Neural cell (in vitro differentiated cells): ENCODE measurements around the gene CDC42BPB. TPM values are rescaled to one million over a fixed set of nuclear protein-coding genes. Genes with fewer than 3 reads are reported as not detected.

Experiments
- H2AFZ ChIP-seq: fragments of 200-600, 300-800 bp; sonication (generic), shearing (Covaris generic); 2 replicates; pipeline ENCODE4 v1.6.0; 2014; ENCODE audit warnings: low read depth, mild to moderate bottlenecking, antibody characterized with exemption, low read length, moderate library complexity
- H3F3A ChIP-seq: fragments of 200-600 bp; shearing (Covaris generic); 2 replicates; pipeline ENCODE4 v1.6.1; 2016; ENCODE audit warnings: mild to moderate bottlenecking, moderate library complexity, mixed read lengths, antibody characterized with exemption, low read length; ENCODE audit not compliant: insufficient read depth, poor library complexity, severe bottlenecking
- H3K27ac ChIP-seq: fragments of 200-600, 300-800 bp; sonication (generic), shearing (Covaris generic); 2 replicates; pipeline ENCODE4 v1.5.1; 2014; ENCODE audit warnings: mild to moderate bottlenecking, low read length, moderate library complexity
- H3K27me3 ChIP-seq: fragments of 300-800, 200-600 bp; sonication (generic), shearing (Covaris generic); 2 replicates; pipeline ENCODE4 v1.6.0; 2014; ENCODE audit warnings: mild to moderate bottlenecking, low read depth, low read length, moderate library complexity; ENCODE audit not compliant: insufficient read depth
- H3K36me3 ChIP-seq: fragments of 300-800, 200-600 bp; sonication (generic), shearing (Covaris generic); 2 replicates; pipeline ENCODE4 v1.5.1; 2014; ENCODE audit warnings: mild to moderate bottlenecking, antibody characterized with exemption, low read length, moderate library complexity; ENCODE audit not compliant: insufficient read depth
- H3K4me2 ChIP-seq: fragments of 300-800, 200-600 bp; sonication (generic), shearing (Covaris generic); 2 replicates; pipeline ENCODE4 v1.6.0; 2014; ENCODE audit warnings: mild to moderate bottlenecking, low read length
- H3K4me3 ChIP-seq: fragments of 300-800, 200-600 bp; sonication (generic), shearing (Covaris generic); 2 replicates; pipeline ENCODE4 v1.5.1; 2014; ENCODE audit warnings: mild to moderate bottlenecking, low read length, moderate library complexity
- H3K79me2 ChIP-seq: fragments of 200-600 bp; shearing (Covaris generic); replicated peaks from 2 replicates; pipeline ENCODE4 v1.6.0; 2014; ENCODE audit warnings: mild to moderate bottlenecking, low read length, moderate library complexity; ENCODE audit not compliant: insufficient read depth
- H3K9ac ChIP-seq: fragments of 300-800, 200-600 bp; sonication (generic), shearing (Covaris generic); 2 replicates; pipeline ENCODE4 v1.6.1; 2016; ENCODE audit warnings: mild to moderate bottlenecking, low read length, mixed read lengths
- H3K9me2 ChIP-seq: fragments of 200-600 bp; shearing (Covaris generic); 2 replicates; pipeline ENCODE4 v1.6.1; 2016; ENCODE audit warnings: mild to moderate bottlenecking, low read length, mixed read lengths; ENCODE audit not compliant: insufficient read depth
- H3K9me3 ChIP-seq: fragments of 200-600, 300-800 bp; sonication (generic), shearing (Covaris generic); 2 replicates; pipeline ENCODE4 v1.6.1; 2016; ENCODE audit warnings: mild to moderate bottlenecking, mixed run types, low read length, moderate library complexity, mixed read lengths
- H4K20me1 ChIP-seq: fragments of 200-600 bp; shearing (Covaris generic); 2 replicates; pipeline ENCODE4 v1.6.1; 2016; ENCODE audit warnings: mild to moderate bottlenecking, mixed run types; ENCODE audit not compliant: insufficient read depth
- CTCF ChIP-seq: fragments of 450-650 bp; IDR thresholded peaks from 2 replicates; pipeline ENCODE4 v1.5.1; 2014; ENCODE audit warnings: antibody characterized with exemption, mild to moderate bottlenecking, moderate library complexity; ENCODE audit not compliant: poor library complexity, severe bottlenecking
- EP300 ChIP-seq: fragments of 450-650 bp; conservative IDR thresholded peaks from 2 replicates; pipeline ENCODE4 v1.6.1; 2014; ENCODE audit warnings: antibody characterized with exemption, mild to moderate bottlenecking, moderate library complexity; ENCODE audit not compliant: poor library complexity, severe bottlenecking
- EZH2 ChIP-seq: fragments of 200-600, 300-800 bp; shearing (Covaris generic), sonication (generic); IDR thresholded peaks from 2 replicates; pipeline ENCODE4 v1.6.1; 2014; ENCODE audit warnings: antibody characterized with exemption, low read length, borderline replicate concordance, mild to moderate bottlenecking; ENCODE audit not compliant: insufficient read depth, poor library complexity, severe bottlenecking
- MXI1 ChIP-seq: fragments of 450-650 bp; conservative IDR thresholded peaks from 2 replicates; pipeline ENCODE4 v1.6.1; 2014; ENCODE audit warnings: antibody characterized with exemption, mild to moderate bottlenecking; ENCODE audit not compliant: poor library complexity, severe bottlenecking
- POLR2AphosphoS5 ChIP-seq: IDR thresholded peaks from 2 replicates; pipeline ENCODE4 v1.6.1; 2012
- RAD21 ChIP-seq: fragments of 450-650 bp; conservative IDR thresholded peaks from 2 replicates; pipeline ENCODE4 v1.6.1; 2014; ENCODE audit warnings: antibody characterized with exemption, mild to moderate bottlenecking, moderate library complexity
- REST ChIP-seq: IDR thresholded peaks from 2 replicates; pipeline ENCODE4 v1.6.1; 2012; ENCODE audit warnings: borderline replicate concordance
- SMC3 ChIP-seq: fragments of 450-650 bp; conservative IDR thresholded peaks from 2 replicates; pipeline ENCODE4 v1.6.1; 2014; ENCODE audit warnings: antibody characterized with exemption, mild to moderate bottlenecking, moderate library complexity; ENCODE audit not compliant: poor library complexity
- TAF1 ChIP-seq: IDR thresholded peaks from 2 replicates; pipeline ENCODE4 v1.6.1; 2012; ENCODE audit warnings: low read depth
- polyA plus RNA-seq: library from polyadenylated mRNA; depleted of rRNA; stranded (reverse); fragments of >200 nt; gene quantifications from 2 replicates; pipeline ENCODE4 v1.2.3, GENCODE V29; 2014

Gene CDC42BPB
- polyA plus RNA-seq, 1 donor from 2014 or later = 43.8 TPM

- Histone ChIP-seq H3K27ac (no peak overlapping the region), H4K20me1 (no peaks in the 10 kb centered on the region), H3K9ac (no peak overlapping the region)
Observed at GRCh38 chr14:102951034-102951433, 106.3 kb downstream of the CDC42BPB start.

DNA sequence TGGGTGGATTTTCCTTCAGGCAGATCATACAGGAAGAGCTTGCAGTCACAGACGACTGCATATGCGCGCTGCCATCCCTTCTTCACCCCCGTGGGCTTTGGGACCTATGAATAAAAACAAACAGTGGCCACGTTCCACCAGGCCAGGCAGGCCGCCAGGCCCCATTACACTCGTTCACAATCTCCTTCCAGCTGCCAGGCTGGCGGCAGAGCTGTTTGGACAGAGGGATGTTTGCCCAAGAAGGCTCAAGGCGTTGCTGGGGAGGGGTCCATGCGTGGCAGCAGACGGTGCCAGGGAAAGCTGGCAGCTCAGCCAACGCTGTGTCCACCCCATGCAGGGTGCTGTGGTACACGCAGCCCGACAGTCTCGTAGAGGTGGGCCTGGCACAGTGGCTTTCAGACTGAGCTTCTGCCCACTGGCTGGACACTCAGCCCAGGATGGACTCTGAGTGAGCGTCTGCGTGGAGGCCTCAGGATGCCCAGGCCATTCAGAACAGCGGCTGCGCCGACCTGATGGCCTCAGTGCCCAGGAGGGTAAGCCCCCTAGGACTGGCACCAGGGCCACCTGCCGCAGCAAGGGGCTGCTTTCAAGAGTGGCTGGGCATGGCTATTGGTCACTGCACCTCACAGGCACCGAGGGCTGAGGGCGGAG, 107.4 kb downstream of the CDC42BPB start:
- H4K20me1 ChIP-seq = no peaks in the 10 kb centered on the region
- no peak overlapping the region for H3K9ac ChIP-seq
- no peak overlapping the region for H3K27ac ChIP-seq
- H3K36me3 ChIP-seq = peaks cover 5% of the 10 kb centered on the region
- no peaks in the 10 kb centered on the region for H3F3A ChIP-seq
- H2AFZ ChIP-seq = no peak overlapping the region
- H3K4me3 ChIP-seq = no peak overlapping the region
- no peaks in the 10 kb centered on the region for H3K79me2 ChIP-seq
- H3K9me2 ChIP-seq = no peaks in the 10 kb centered on the region
- H3K27me3 ChIP-seq = no peaks in the 10 kb centered on the region
- H3K4me2 ChIP-seq = no peak overlapping the region
- H3K9me3 ChIP-seq = no peaks in the 10 kb centered on the region
- TF ChIP-seq MXI1 (no peak), CTCF (no peak), POLR2AphosphoS5 (no peak), EZH2 (no peak), TAF1 (no peak)

More at GRCh38 chr14:102951034-102951433, 106.3 kb downstream of the CDC42BPB start:
- Histone ChIP-seq H2AFZ (no peak overlapping the region), H3K36me3 (peaks cover 5% of the 10 kb centered on the region), H3K79me2 (no peaks in the 10 kb centered on the region), H3K9me3 (no peaks in the 10 kb centered on the region), H3K4me2 (no peak overlapping the region), H3K9me2 (no peaks in the 10 kb centered on the region), H3K4me3 (no peak overlapping the region), H3K27me3 (no peaks in the 10 kb centered on the region), H3F3A (no peaks in the 10 kb centered on the region)
- TF ChIP-seq POLR2AphosphoS5 (no peak), TAF1 (no peak), EP300 (no peak), CTCF (no peak), RAD21 (no peak), EZH2 (no peak)

DNA sequence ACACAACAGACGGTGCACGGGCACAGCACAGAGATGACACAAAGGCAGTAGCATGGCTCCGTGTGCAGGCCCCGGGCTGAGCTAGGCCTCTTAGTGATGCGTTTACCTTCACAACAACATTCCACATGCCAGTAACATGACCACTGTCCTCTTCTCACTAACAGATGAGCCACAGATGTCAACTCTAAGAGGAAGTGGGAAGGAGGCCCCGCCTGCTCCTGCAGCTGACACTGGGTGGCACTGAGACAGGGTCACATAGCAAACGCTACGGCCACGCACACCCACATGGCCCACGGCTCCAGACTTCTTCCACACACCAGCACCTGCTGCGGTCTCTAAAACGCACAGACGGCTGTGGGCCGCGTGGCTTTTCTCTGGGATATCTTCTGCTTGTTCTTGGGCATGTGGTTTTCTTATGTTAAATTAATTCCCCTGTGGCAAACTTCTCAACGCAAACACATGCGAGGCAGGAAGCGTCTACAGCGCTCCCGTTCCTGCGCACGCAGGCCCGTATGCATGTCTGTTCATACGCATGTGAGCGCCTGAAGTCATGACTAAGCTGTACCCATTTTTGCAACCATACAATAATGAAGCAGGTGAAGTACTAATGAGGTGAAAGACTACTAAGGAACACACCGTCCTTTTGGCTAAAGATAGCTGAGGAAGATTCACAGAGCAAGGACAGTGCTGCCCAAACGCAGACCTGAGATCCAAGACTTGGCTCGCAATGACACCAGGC, 108.1 kb downstream of the CDC42BPB start:
- Histone ChIP-seq H3K9me2 (no peaks in the 10 kb centered on the region), H3K4me3 (no peak overlapping the region), H4K20me1 (no peaks in the 10 kb centered on the region), H3K36me3 (peaks cover 5% of the 10 kb centered on the region), H3K79me2 (no peaks in the 10 kb centered on the region), H2AFZ (no peak overlapping the region), H3F3A (no peaks in the 10 kb centered on the region), H3K4me2 (no peak overlapping the region), H3K9ac (no peak overlapping the region), H3K9me3 (no peaks in the 10 kb centered on the region), H3K27me3 (no peaks in the 10 kb centered on the region), H3K27ac (no peak overlapping the region)
- no peak for TF ChIP-seq EP300
- TF ChIP-seq TAF1 = no peak
- TF ChIP-seq CTCF = no peak
- TF ChIP-seq EZH2 = no peak
- TF ChIP-seq SMC3 = no peak
- no peak for TF ChIP-seq REST
- TF ChIP-seq RAD21 = no peak
